A673 (cell line): Measurements from ENCODE around the gene LTV1. TPM values are rescaled to one million over a fixed set of nuclear protein-coding genes. Genes with fewer than 3 reads are reported as not detected.

ENCODE experiments used
- BruUV-seq: library from RNA; stranded (reverse); fragments of 400-500 nt; replicated peaks from 2 replicates; lab custom pipeline; 2021; lab: Mats Ljungman, UMichigan
- CTCF ChIA-PET: fragments of 300-600 bp; sonication (Branson Sonifier 250); formaldehyde crosslinking; loops from one replicate; lab custom pipeline; 2022; ENCODE audit warnings: antibody characterized with exemption; lab: Charles Lee
- POLR2A ChIA-PET: fragments of 300-600 bp; sonication (Branson Sonifier 250); formaldehyde crosslinking; loops from one replicate; lab custom pipeline; 2022; ENCODE audit warnings: antibody characterized with exemption; ENCODE audit not compliant: low non-redundant PET; lab: Charles Lee
- DNase-seq: peaks from one replicate; pipeline ENCODE4 v3.0.0-alpha.2; 2015; ENCODE audit warnings: low spot score
- H3K27ac ChIP-seq: fragments of 200-600 bp; sonication (generic); 2 replicates; pipeline ENCODE4 v1.5.1; 2016; ENCODE audit warnings: mixed run types, low read depth, mild to moderate bottlenecking, mixed read lengths, antibody characterized with exemption, low read length; ENCODE audit not compliant: poor library complexity, severe bottlenecking
- H3K27me3 ChIP-seq: fragments of 200-600 bp; sonication (generic); replicated peaks from 2 replicates; pipeline ENCODE4 v1.6.1; 2017; ENCODE audit warnings: mixed run types, low read depth, mild to moderate bottlenecking, mixed read lengths, antibody characterized with exemption, low read length; ENCODE audit not compliant: insufficient read depth, poor library complexity
- H3K36me3 ChIP-seq: fragments of 200-600 bp; sonication (generic); 2 replicates; pipeline ENCODE4 v1.6.1; 2016; ENCODE audit warnings: mixed run types, mild to moderate bottlenecking, mixed read lengths, antibody characterized with exemption, low read length; ENCODE audit not compliant: insufficient read depth, poor library complexity, severe bottlenecking
- H3K4me1 ChIP-seq: fragments of 200-600 bp; sonication (generic); 2 replicates; pipeline ENCODE4 v1.6.1; 2017; ENCODE audit warnings: mixed run types, mild to moderate bottlenecking, mixed read lengths, antibody characterized with exemption, low read length; ENCODE audit not compliant: insufficient read depth, poor library complexity, severe bottlenecking
- H3K4me3 ChIP-seq: fragments of 200-600 bp; sonication (generic); 2 replicates; pipeline ENCODE4 v1.5.1; 2016; ENCODE audit warnings: low read depth, mixed run types, mild to moderate bottlenecking, mixed read lengths, low read length; ENCODE audit not compliant: poor library complexity, severe bottlenecking
- H3K9me3 ChIP-seq: fragments of 200-600 bp; sonication (generic); 2 replicates; pipeline ENCODE4 v1.6.1; 2016; ENCODE audit warnings: mixed run types, low read depth, mild to moderate bottlenecking, mixed read lengths, antibody characterized with exemption, low read length; ENCODE audit not compliant: poor library complexity, severe bottlenecking
- EZH2 ChIP-seq: fragments of 200-600 bp; sonication (generic); IDR thresholded peaks from 2 replicates; pipeline ENCODE4 v1.6.1; 2017; ENCODE audit warnings: borderline replicate concordance, low read depth, mild to moderate bottlenecking, mixed read lengths, antibody characterized with exemption, low read length; ENCODE audit not compliant: poor library complexity, severe bottlenecking
- intact Hi-C: fragments of 100-400 bp; cut with micrococcal nuclease; formaldehyde crosslinking; loops from one replicate; pipeline ENCODE4 v1.10.0; 2022; ENCODE audit not compliant: unreplicated experiment
- total RNA-seq: library from RNA; stranded (reverse); gene quantifications from 2 replicates; pipeline ENCODE4 v1.2.3, GENCODE V29; 2021
- TF ChIP-seq, protein P1 (sequence below): fragments of 300-800, 200-600 bp; sonication (generic); conservative IDR thresholded peaks from 2 replicates; pipeline ENCODE4 v1.5.1; 2017; ENCODE audit warnings: low read depth, mild to moderate bottlenecking, antibody characterized with exemption, low read length, moderate library complexity, mixed read lengths

LTV1 gene
- total RNA-seq, 1 experiment from 2014 or later, result 51.8 TPM

- DNase-seq, result no peak
- Histone ChIP-seq H3K4me1 (no peaks in the 10 kb centered on the region), H3K9me3 (no peaks in the 10 kb centered on the region), H3K27me3 (no peaks in the 10 kb centered on the region), H3K36me3 (no peaks in the 10 kb centered on the region), H3K27ac (no peak overlapping the region), H3K4me3 (no peak overlapping the region)
- CTCF ChIA-PET, result no interaction called here
- POLR2A ChIA-PET, result no interaction called here
- BruUV-seq, result no TSS peak
- intact Hi-C loops, result no loop called here
- no peak for TF ChIP-seq EZH2
- TF ChIP-seq, protein P1, sequence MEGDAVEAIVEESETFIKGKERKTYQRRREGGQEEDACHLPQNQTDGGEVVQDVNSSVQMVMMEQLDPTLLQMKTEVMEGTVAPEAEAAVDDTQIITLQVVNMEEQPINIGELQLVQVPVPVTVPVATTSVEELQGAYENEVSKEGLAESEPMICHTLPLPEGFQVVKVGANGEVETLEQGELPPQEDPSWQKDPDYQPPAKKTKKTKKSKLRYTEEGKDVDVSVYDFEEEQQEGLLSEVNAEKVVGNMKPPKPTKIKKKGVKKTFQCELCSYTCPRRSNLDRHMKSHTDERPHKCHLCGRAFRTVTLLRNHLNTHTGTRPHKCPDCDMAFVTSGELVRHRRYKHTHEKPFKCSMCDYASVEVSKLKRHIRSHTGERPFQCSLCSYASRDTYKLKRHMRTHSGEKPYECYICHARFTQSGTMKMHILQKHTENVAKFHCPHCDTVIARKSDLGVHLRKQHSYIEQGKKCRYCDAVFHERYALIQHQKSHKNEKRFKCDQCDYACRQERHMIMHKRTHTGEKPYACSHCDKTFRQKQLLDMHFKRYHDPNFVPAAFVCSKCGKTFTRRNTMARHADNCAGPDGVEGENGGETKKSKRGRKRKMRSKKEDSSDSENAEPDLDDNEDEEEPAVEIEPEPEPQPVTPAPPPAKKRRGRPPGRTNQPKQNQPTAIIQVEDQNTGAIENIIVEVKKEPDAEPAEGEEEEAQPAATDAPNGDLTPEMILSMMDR, result no peak
Observed at GRCh38 chr6:143807103-143807772, 35.9 kb upstream of the LTV1 start.

- Histone ChIP-seq H3K36me3 (no peaks in the 10 kb centered on the region), H3K27ac (no peak overlapping the region), H3K9me3 (no peaks in the 10 kb centered on the region), H3K4me3 (no peak overlapping the region), H3K4me1 (no peaks in the 10 kb centered on the region), H3K27me3 (no peaks in the 10 kb centered on the region)
- DNase-seq, result no peak
- TF ChIP-seq, protein P1, result no peak
- no peak for TF ChIP-seq EZH2
- intact Hi-C loops, result no loop called here
- CTCF ChIA-PET, result no interaction called here
- POLR2A ChIA-PET, result no interaction called here
- BruUV-seq, result no TSS peak
Observed at GRCh38 chr6:143810745-143811144, 32.4 kb upstream of the LTV1 start.

GRCh38 chr6:143811501-143812157, 31.5 kb upstream of the LTV1 start:
- intact Hi-C loops, result no loop called here
- no peaks in the 10 kb centered on the region for H3K4me1 ChIP-seq
- H3K36me3 ChIP-seq, result no peaks in the 10 kb centered on the region
- no peak overlapping the region for H3K4me3 ChIP-seq
- no peaks in the 10 kb centered on the region for H3K27me3 ChIP-seq
- ChIA-PET POLR2A (no interaction called here), CTCF (no interaction called here)
- DNase-seq, result no peak
- no TSS peak for BruUV-seq
- TF ChIP-seq, protein P1, result no peak
- TF ChIP-seq EZH2, result no peak
- no peak overlapping the region for H3K27ac ChIP-seq
- no peaks in the 10 kb centered on the region for H3K9me3 ChIP-seq
